HG03571 (cell line): ENCODE results near the gene SPATA24.
"Not testable (repeated sequence)": the region's sequence is repeated elsewhere in the genome, so short reads cannot be mapped to it uniquely, and the experiment has no call there.

Experiments used
- ATAC-seq: cut with Tn5 transposase; IDR thresholded peaks from one replicate; pipeline ENCODE4 v1.9.1; 2021; ENCODE audit not compliant: unreplicated experiment

SPATA24 gene

GRCh38 chr5:139395844-139396640, 7.8 kb downstream of the SPATA24 start:
- ATAC-seq, result no peak

GRCh38 chr5:139394654-139395566, 9.0 kb downstream of the SPATA24 start, which contains the start of gene PROB1:
Gene PROB1, minus strand, starts transcription at chr5:139395104. Its CDS starts 23 bp downstream, at chr5:139395081.
- ATAC-seq, result no peak

DNA sequence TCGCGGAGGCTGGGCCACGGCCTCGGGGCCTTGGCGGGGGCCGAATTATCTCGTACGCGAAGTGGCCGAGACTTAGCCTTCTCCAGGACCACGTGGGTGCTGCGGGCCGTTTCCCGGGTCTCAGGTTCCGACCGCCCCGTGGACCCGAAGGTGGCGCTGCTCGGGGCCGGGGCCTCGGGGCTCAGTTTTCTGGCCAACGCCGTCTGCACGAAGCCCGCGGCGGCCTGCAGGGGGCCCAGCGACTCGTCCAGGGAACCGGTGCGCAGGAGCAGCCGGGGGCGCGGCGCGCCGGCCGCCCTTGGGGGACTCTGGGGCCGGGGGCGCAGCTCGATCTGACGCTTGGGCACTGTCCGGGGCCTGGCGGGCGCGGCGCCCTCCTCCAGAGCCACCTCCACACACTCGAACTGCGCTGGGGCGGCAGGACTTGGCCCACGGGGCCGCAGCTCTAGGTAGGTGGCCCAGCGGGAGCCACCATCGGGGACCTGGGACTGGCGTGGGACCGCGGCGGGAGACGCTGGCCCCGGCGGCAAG, 9.7 kb downstream of the SPATA24 start:
- ATAC-seq, result no peak

- ATAC-seq, result no peak
These were observed 10.3 kb downstream of the SPATA24 start for GRCh38 chr5:139393497-139394122.

GRCh38 chr5:139392678-139393496, 11.0 kb downstream of the SPATA24 start:
- peak; percentile 44 for ATAC-seq

DNA sequence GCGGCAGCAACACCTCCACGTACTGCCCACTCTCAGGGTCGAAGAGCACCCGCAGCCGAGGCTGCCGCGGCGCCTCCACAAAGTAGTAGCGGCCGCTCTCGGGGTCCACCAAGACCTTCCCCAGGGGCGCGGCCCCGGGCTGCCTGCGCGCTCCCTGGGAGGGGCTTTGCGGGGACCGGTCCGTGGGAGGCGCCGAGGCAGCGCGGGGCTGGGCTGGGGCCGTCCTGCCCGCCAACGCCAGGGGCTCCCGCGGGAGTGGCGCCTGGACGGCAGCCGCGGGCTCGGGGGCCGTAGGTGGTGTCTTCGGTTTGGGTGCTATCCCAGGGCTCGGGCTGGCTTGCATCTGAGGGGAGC, 11.6 kb downstream of the SPATA24 start:
- ATAC-seq, result no peak

- no peak for ATAC-seq
These were observed 12.1 kb downstream of the SPATA24 start for GRCh38 chr5:139391570-139392323.

- no peak for ATAC-seq
These were observed 13.0 kb downstream of the SPATA24 start for GRCh38 chr5:139390639-139391569.

- ATAC-seq, result peak; percentile 39
These were observed 13.9 kb downstream of the SPATA24 start, which contains the start of gene MZB1 for GRCh38 chr5:139389701-139390638. Gene MZB1, minus strand, starts transcription at chr5:139389913. Its CDS starts 57 bp downstream, at chr5:139389856.

DNA sequence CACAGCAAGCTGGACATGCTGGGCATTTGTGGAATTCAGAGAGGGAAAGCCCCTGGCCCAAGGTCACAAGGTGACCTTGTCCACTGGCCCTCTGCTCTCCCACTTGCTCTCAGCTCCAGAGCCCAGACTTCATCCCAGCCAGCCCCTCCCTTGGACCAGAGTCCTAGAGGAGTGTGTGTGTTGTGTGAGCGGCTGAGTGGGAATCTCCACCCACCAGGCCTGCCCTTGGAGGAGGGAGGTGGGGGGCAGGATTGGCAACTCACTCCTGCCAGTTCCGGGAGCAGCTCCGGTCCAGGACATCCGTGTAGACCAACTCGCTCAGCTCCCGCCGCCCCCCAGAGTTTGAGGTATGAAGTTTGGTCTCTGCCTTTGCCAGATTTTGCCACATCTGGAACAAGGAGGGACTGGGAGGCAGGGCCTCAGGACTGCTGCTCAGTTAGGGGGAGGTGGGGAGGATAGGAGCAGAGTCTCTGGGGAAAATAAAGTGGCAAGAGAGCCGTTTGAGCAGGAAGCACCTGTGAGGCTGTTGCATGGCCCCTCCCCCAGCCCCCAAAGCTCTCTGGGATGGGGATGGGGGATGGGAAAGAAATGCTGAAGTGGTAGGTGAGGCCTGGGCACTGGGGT, 15.6 kb downstream of the SPATA24 start:
- no peak for ATAC-seq

DNA sequence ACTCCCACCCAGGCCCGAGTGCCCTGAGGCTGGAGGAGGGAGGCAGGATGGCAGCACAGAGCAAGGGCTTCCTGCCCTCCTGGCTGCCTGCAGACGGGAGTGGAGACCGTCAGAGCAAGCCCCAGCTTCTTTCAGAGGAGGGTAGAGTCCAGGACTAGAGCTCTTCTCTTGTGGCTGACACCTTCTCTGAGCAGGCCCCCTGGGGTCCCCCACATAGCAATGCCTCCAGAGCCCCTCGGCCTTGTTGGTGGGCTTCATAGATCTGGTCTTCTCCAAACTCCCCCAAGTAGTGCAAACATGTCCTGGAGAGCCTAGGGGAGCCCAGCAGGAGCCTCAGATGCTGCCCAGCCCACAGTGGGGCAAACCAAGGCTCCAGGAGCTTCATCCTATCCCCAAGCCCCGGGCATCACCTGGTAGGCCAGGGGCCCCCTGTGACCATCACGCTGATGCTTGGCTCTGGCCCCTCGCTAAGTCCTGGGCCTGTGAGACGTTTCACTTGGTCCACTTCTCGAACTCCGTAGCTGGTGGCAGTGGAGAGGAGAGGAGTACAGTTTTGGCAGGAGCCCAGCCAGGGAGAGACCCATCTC, 16.2 kb downstream of the SPATA24 start:
- no peak for ATAC-seq

DNA sequence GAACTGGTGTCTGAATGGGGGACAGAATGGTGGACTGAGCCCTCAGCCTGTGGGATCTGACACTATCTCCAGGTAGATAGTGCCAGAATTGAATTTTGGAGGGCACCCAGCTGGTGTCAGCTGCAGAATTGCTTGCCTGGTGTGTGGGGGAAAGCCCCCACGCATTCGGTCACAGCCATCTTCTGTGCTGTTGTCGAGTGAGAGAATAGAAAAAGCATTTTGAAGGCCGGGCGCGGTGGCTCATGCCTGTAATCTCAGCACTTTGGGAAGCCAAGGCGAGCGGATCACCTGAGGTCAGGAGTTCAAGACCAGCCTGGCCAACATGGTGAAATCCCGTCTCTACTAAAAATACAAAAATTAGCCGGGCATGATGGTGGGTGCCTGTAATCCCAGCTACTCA, 16.9 kb downstream of the SPATA24 start:
- not testable (repeated sequence) for ATAC-seq

DNA sequence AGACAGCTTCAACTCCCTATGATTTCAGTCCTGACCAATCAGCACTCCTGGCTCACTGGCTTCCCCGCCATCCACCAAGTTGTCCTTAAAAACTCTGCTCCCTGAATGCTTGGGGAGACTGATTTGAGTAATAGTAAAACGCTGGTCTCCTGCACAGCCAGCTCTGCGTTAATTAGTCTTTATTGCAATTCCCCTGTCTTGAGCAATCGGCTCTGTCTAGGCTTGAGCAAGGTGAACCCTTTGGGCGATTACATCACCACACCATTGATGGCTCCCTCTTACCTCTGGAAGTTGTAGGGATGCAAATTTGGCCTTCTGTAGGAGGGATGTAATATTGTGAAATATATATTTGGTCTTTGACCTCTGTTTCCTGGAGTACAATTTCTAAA, 17.8 kb downstream of the SPATA24 start:
- ATAC-seq, result no peak

- ATAC-seq, result no peak
These were observed 18.5 kb downstream of the SPATA24 start for GRCh38 chr5:139385061-139386049.

DNA sequence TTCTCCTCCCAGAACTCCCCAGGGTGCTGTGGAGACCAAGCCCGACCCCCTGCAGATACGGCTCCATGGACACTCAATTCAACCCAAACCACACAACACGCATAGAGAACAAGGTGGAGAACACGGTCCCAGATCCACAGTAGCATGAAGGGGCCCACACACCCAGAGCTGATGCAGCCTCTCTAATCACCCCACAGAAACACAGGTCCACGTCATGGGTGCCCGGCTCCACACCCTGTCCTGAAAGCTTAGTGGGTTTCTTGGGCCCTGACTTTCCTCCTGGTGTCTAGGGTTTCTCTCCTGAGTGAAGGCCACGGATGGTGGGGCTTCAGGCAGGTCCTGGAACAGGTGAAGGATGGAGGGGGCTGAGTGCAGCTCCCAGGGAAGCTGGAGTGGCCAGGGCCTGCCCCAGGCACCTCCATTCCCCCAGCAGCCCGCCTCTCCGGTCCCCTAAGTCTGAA, 19.3 kb downstream of the SPATA24 start:
- no peak for ATAC-seq
